Psoas muscle (tissue), 8 donors: ENCODE measurements around the gene CHMP4A. TPM values are rescaled to one million over a fixed set of nuclear protein-coding genes. Genes with fewer than 3 reads are reported as not detected.
"Not testable (repeated sequence)": the region's sequence is repeated elsewhere in the genome, so short reads cannot be mapped to it uniquely, and the experiment has no call there.

Source experiments
- ATAC-seq, 4 donors: fragments of 200-7000 bp; cut with Tn5 transposase; one replicate each; pipeline ENCODE4 v1.9.1; 2020; ENCODE audit warnings: moderate library complexity in 3 of 4, mild to moderate bottlenecking in 2 of 4
- DNase-seq, 2 donors: peaks; one replicate each; pipeline ENCODE4 v3.0.0-alpha.2; 2020
- H3K27ac ChIP-seq: fragments of 200-600 bp; one replicate; pipeline ENCODE4 v1.8.0; 2022
- H3K27me3 ChIP-seq, 3 donors: fragments of 200-600 bp in 1 of 3; one replicate each; pipeline versions ENCODE4 v1.6.1 to v1.8.0; 2013 to 2022; ENCODE audit warnings: low read length in 2 of 3, mild to moderate bottlenecking in 2 of 3, moderate library complexity in 1 of 3; ENCODE audit not compliant: insufficient read depth in 3 of 3
- H3K36me3 ChIP-seq, 2 donors: fragments of 200-600 bp in 1 of 2; one replicate each; pipeline versions ENCODE4 v1.6.1 to v1.8.0; 2013 to 2022; ENCODE audit warnings: low read depth in 1 of 2, mild to moderate bottlenecking in 1 of 2, moderate library complexity in 1 of 2; ENCODE audit not compliant: insufficient read depth in 1 of 2
- H3K4me1 ChIP-seq: fragments of 200-600 bp; one replicate; pipeline ENCODE4 v1.8.0; 2022
- H3K4me3 ChIP-seq: fragments of 200-600 bp; one replicate; pipeline ENCODE4 v1.8.0; 2022; ENCODE audit warnings: mild to moderate bottlenecking
- H3K9me3 ChIP-seq: fragments of 200-600 bp; one replicate; pipeline ENCODE4 v1.8.0; 2022
- CTCF ChIP-seq: fragments of 200-600 bp; IDR thresholded peaks from one replicate; pipeline ENCODE4 v1.8.0; 2022; ENCODE audit warnings: antibody characterized with exemption
- WGBS, 3 donors: extraction: QIAGEN DNeasy Blood & Tissue Kit; methylation state at CpG; one replicate each; pipeline versions ENCODE4 v1.1.6 to v1.1.7; 2013; 5-methylcytosine and 5-hydroxymethylcytosine counted together
- intact Hi-C, 2 donors: fragments of 100-400 bp; cut with DNase I; formaldehyde crosslinking; loops; one replicate each; pipeline versions ENCODE4 v1.11.0 to v1.14.2; 2022
- polyA plus RNA-seq, 3 donors: library from polyadenylated mRNA; stranded (reverse); fragments of 200-250 nt; gene quantifications; one replicate each; pipeline ENCODE4 v1.2.3, GENCODE V29; 2013
- total RNA-seq, 4 donors: library from RNA; stranded (reverse); fragmentation: NEBNext Ultra II Directional in 2 of 4; extraction: Animal tissue kit (Norgen Biotek cat#: 25700) in 2 of 4; gene quantifications; one replicate each; pipeline versions ENCODE4 v1.2.1 to v1.2.4, GENCODE V29; 2021 to 2023
- donor health status: healthy with polysubstance abuse.
- donor health status: DM: no; HTN: no; CAD: no; lungs with moderate emphysema.
- donor health status: Bipolar disorder and iron deficiency.
- donor health status: healthy.
- donor health status: DM: yes; HTN: yes; CAD: no.
- donor health status: DM: no; HTN: no; CAD: no.
- donor health status: DM: no; HTN: no; CAD: no.
- donor health status: DM: yes; HTN: yes; CAD: no.

Gene CHMP4A
- total and polyA plus RNA-seq, 7 donors, result 12.3 to 42.1 (median 18.2) TPM

DNA sequence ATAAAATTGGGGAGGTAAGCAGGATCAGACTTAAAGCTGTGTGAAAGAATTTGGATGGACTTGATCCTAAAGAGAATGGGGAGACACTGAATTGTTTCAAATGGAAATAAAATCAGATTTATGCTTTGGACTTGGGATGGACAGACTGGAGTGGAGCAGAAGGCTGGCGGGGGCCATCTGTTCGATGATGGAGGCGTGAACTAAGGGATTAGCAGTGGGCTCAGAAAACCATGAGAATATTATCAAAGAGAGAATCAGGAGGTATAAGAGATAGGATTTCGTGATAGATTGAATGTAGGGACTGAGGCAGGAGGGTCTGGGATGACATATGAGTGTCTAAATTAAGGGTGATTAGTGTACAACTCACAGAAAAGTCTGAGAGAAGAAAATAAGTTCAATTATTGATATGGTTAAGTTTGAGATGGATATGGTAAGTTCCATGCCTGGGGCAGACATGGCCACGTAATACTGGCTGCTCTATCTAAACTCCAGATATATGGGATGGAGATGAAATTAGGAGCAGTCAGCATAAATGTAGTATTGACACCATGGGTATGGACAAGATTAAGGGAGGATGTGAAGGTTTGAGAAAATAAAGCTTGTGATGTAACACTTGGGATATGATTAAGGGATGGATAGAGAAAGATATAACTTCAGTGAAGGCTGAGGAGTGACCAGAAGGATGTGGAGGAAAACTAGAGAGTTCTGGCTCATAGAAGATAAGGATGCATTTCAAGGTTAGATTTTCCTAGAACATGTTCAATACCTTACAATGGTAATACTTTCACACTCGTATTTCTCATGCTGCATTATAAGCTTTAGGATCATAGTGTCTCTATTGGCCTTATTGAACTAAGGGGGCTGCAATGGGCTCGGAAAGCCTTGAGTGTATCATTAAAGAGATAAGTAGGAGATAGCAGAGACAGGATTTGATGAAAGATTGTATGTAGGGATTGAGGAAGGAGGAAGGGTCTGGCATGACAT, 8.8 kb downstream of the CHMP4A start:
- no peak for ATAC-seq
- intact Hi-C loops, result no loop called here
- whole genome bisulfite sequencing, 3 donors, result 86 to 91% (median 91%) methylated on average over 7 of the region's 7 CpGs

DNA sequence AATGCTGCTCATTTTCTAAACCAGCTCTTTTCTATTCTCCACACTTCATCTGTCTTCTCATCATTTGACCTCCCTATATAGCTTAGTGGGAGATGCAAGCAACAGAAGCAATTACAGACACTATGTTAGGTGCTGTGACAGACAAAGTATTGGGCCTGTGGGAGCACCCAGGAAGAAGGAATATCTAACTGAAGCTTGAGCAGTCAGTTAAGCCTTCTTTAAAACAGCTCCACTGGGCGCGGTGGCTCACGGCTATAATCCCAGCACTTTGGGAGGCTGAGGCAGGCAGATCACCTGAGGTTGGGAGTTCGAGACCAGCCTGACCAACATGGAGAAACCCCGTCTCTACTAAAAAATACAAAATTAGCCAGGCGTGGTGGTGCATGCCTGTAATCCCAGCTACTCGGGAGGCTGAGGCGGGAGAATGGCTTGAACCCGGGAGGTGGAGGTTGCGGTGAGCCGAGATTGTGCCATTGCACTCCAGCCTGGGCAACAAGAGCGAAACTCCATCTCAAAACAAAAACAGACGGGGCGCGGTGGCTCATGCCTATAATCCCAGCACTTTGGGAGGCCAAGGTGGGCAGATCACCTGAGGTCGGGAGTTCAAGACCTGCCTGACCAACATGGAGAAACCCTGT, 9.9 kb downstream of the CHMP4A start:
- intact Hi-C loops, ATAC-seq, H3K27me3 ChIP-seq, H3K9me3 ChIP-seq, H3K4me1 ChIP-seq, DNase-seq, H3K27ac ChIP-seq, H3K4me3 ChIP-seq: not testable (repeated sequence)
- WGBS, 3 donors, result 96 to 97% (median 97%) methylated on average over 13 to 16 of the region's 16 CpGs
- H3K36me3 ChIP-seq, result peaks cover 5 to 48% of the 10 kb centered on the region in 2 donors

More for the DNA sequence above, 8.8 kb downstream of the CHMP4A start:
- no peaks in the 10 kb centered on the region for H3K4me1 ChIP-seq
- DNase-seq, result no peak
- no peak overlapping the region for H3K27ac ChIP-seq
- TF ChIP-seq CTCF, result no peak
- no peak overlapping the region for H3K4me3 ChIP-seq
- no peaks in the 10 kb centered on the region for H3K9me3 ChIP-seq
- peaks cover 5 to 50% of the 10 kb centered on the region in 2 donors for H3K36me3 ChIP-seq
- no peaks in the 10 kb centered on the region for H3K27me3 ChIP-seq

DNA sequence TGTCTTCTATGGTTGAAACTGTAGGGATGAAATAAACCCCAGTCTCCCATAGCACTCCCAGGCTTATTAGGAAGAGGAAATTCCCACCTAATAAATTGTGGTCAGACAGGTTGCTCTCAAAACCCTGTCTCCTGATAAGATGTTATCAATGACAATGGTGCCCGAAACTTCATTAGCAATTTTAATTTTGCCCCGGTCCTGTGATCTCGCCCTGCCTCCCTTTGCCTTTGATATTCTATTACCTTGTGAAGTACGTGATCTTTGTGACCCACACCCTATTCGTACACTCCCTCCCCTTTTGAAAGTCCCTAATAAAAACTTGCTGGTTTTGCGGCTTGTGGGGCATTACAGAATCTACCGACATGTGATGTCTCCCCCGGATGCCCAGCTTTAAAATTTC, 10.8 kb downstream of the CHMP4A start:
- DNase-seq, H3K9me3 ChIP-seq, H3K4me1 ChIP-seq, H3K27me3 ChIP-seq, H3K4me3 ChIP-seq, intact Hi-C loops, ATAC-seq, H3K27ac ChIP-seq: not testable (repeated sequence)
- peaks cover 5 to 39% of the 10 kb centered on the region in 2 donors for H3K36me3 ChIP-seq
- 83 to 90% (median 86%) methylated on average over 8 of the region's 8 CpGs for WGBS, 3 donors

GRCh38 chr14:24198814-24199524, 14.3 kb downstream of the CHMP4A start:
- Histone ChIP-seq H3K9me3 (no peaks in the 10 kb centered on the region), H3K4me1 (peaks cover 22% of the 10 kb centered on the region), H3K27ac (no peak overlapping the region), H3K27me3 (no peaks in the 10 kb centered on the region), H3K36me3 (peaks cover 2 to 19% of the 10 kb centered on the region in 2 donors), H3K4me3 (no peak overlapping the region)
- TF ChIP-seq CTCF, result no peak
- no peak for ATAC-seq
- intact Hi-C loops, result no loop called here
- DNase-seq, result no peak
- WGBS, 3 donors, result 83 to 85% (median 85%) methylated on average over 7 of the region's 7 CpGs

- peaks cover 0 to 27% of the 10 kb centered on the region in 2 donors for H3K36me3 ChIP-seq
- WGBS, 3 donors, result 93 to 98% (median 94%) methylated on average over 2 of the region's 2 CpGs
- H3K9me3 ChIP-seq, result no peaks in the 10 kb centered on the region
- no peaks in the 10 kb centered on the region for H3K27me3 ChIP-seq
- ATAC-seq (no peak), DNase-seq (no peak)
- peaks cover 22% of the 10 kb centered on the region for H3K4me1 ChIP-seq
- no peak for TF ChIP-seq CTCF
- intact Hi-C loops, result no loop called here
- H3K27ac ChIP-seq, result peak overlapping the region; percentile 96
- peak overlapping the region; percentile 89 for H3K4me3 ChIP-seq
Observed at GRCh38 chr14:24197056-24197450, 16.2 kb downstream of the CHMP4A start.
